ENCODE measurements around the gene PC.
A peak's percentile ranks its signal among the peaks of the same experiment; 100 is the strongest.

PC gene

GRCh38 chr11:66912361-66912760 is 45.8 kb downstream of the PC start:
- no peak for DNase-seq (ENCODE audit: low spot score)

- peak; percentile 2 for DNase-seq (ENCODE audit: low spot score)
These were observed 47.5 kb downstream of the PC start for GRCh38 chr11:66910669-66911068.

GRCh38 chr11:66910016-66910415 is 48.2 kb downstream of the PC start:
- DNase-seq (ENCODE audit: low spot score): peak; percentile 3

GRCh38 chr11:66909181-66909580 is 49.0 kb downstream of the PC start:
- DNase-seq (ENCODE audit: low spot score): no peak

GRCh38 chr11:66907751-66908630 is 50.2 kb downstream of the PC start:
- DNase-seq (ENCODE audit: low spot score): no peak

- DNase-seq (ENCODE audit: low spot score): peak; percentile 27
These were observed 52.0 kb downstream of the PC start for GRCh38 chr11:66906061-66906733.

GRCh38 chr11:66905631-66906030 is 52.6 kb downstream of the PC start:
- DNase-seq (ENCODE audit: low spot score): no peak

- no peak for DNase-seq (ENCODE audit: low spot score)
These were observed 53.1 kb downstream of the PC start for GRCh38 chr11:66904981-66905521.

GRCh38 chr11:66904561-66904960 is 53.6 kb downstream of the PC start:
- DNase-seq (ENCODE audit: low spot score): no peak

GRCh38 chr11:66904055-66904454 is 54.1 kb downstream of the PC start:
- DNase-seq (ENCODE audit: low spot score): no peak

GRCh38 chr11:66902486-66903177 is 55.6 kb downstream of the PC start:
- no peak for DNase-seq (ENCODE audit: low spot score)

GRCh38 chr11:66901964-66902390 is 56.2 kb downstream of the PC start:
- no peak for DNase-seq (ENCODE audit: low spot score)

- DNase-seq (ENCODE audit: low spot score): no peak
These were observed 64.0 kb downstream of the PC start for GRCh38 chr11:66894141-66894540.

- no peak for DNase-seq (ENCODE audit: low spot score)
These were observed 65.3 kb downstream of the PC start for GRCh38 chr11:66892911-66893310.

- peak; percentile 92 for DNase-seq (ENCODE audit: low spot score)
These were observed 66.1 kb downstream of the PC start for GRCh38 chr11:66891851-66892660.

- DNase-seq (ENCODE audit: low spot score): no peak
These were observed 68.2 kb downstream of the PC start for GRCh38 chr11:66889960-66890359.

- no peak for DNase-seq (ENCODE audit: low spot score)
These were observed 69.9 kb downstream of the PC start for GRCh38 chr11:66888282-66888681.

- DNase-seq (ENCODE audit: low spot score): no peak
These were observed 70.7 kb downstream of the PC start for GRCh38 chr11:66887526-66887925.

- DNase-seq (ENCODE audit: low spot score): no peak
These were observed 71.4 kb downstream of the PC start for GRCh38 chr11:66886671-66887221.

GRCh38 chr11:66885950-66886440 is 72.2 kb downstream of the PC start:
- no peak for DNase-seq (ENCODE audit: low spot score)

- DNase-seq (ENCODE audit: low spot score): no peak
These were observed 72.7 kb downstream of the PC start for GRCh38 chr11:66885469-66885868.
